ENCODE results near the gene TOPAZ1.
A peak's percentile ranks its signal among the peaks of the same experiment; 100 is the strongest.

Gene TOPAZ1

DNA sequence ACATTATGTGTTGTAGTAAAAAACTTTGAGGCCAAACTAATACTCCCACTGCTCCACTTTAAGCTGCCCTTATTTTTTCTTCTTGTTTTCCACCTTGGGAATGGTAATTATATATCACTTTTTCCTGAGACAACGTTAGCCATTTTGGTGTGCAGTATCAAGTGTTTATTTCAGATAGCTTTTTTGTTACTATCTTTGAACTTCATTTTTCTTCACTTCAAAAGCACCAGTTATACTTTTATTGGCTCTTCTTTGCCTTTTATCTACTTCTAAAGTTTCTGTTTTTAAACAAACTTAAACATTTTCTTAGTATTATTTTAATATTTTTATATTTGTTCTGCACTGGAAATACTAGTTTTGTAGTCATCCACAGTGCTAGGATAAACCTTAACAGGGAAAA lies 6.5 kb downstream of the TOPAZ1 start:
- no peak for DNase-seq

DNA sequence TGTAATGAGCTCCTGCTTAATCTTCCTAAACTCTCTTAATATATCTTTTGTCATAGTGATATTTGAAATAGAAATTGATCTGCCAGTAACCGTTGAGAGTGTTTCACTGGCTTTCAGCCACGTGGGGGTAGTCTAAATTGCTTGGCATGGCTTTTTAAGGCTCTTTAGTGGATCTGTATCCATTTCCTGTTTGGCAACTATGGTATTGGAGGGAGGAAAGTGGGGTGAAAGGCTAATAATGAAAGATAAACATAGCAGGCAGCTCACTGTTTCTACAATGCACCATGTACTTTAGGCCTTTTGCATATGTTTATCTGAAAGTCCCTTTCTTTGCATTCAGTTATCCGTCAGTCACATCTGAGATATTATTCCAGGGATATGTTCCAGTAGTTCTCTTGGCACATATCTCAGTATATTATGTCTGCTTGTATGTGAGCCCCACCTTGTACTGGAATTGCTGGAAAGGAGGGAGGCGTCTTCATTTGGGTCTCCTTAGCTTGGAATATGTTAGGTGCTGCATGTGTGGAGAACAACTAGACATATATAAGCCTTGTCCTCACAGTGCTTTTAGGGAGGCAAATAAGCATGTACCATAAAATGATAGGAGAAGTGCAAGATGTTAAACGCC lies 10.8 kb downstream of the TOPAZ1 start:
- DNase-seq: no peak

DNA sequence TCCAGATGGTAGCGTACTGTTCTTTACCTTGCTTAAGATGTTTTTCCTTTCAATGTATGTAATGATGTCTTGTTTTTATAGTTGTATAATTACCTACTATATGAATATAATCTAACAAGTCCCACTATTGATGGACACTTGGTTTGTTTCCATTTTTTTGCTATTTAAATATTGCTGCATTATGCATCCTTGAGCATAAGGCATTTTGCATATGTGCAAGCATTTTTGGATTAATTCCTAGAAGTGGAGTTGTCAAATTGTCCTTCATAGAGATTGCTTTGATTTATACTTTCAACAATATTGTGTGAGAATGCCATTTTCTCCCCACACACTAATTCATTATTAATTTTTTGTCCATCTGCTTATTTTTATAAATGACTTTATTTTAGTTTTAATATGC lies 17.7 kb downstream of the TOPAZ1 start:
- no peak for DNase-seq

DNA sequence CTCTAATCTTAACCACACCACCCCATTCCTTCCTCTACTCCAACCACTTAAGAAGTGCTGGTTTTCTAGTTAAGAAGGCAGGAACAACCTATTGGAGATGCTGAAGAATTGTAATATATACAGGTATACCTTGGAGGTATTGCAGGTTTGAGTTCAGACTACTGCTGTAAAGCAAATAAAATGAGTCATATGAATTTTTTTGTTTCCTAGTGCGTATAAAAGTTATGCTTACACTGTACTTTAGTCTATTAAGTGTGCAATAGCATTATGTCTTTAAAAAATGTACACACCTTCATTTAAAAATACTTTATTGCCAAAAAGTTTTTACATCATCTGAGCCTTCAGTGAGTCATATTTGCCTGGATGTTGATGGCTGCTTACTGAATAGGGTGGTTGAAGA lies 22.5 kb downstream of the TOPAZ1 start:
- no peak for DNase-seq

DNA sequence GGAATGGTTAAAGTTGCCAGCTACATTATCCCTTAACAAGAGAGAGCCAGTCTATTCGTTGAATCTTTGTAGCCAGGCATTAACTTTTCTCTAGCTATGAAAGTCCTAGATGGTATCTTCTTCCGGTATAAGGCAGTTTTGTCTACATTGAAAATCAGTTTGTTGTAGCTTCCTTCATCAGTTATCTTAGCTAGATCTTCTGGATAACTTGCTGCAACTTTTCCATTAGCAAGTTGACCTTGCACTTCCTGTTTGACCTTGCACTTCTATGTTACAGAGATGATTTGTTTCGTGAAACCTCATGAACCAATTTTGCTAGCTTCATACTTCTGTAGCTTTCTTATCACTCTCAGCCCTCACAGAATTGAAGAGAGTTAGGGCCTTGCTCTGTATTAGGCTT lies 24.1 kb downstream of the TOPAZ1 start:
- DNase-seq: no peak

DNA sequence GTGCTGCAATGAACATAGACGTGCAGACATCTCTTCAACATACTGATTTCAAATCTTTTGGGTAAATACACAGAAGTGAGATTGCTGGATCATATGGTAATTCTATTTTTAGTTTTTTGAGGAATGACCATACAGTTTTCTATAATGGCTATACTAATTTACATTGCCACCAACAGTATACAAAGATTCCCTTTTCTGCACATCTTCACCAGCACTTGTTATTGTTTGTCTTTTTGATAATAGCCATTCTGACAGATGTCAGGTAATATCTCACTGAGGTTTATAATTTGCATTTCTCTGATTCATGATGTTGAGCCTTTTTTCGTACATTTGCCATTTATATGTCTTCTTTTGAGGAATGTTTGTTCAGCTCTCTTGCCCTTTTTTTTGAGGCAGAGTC lies 30.5 kb downstream of the TOPAZ1 start:
- no peak for DNase-seq

DNA sequence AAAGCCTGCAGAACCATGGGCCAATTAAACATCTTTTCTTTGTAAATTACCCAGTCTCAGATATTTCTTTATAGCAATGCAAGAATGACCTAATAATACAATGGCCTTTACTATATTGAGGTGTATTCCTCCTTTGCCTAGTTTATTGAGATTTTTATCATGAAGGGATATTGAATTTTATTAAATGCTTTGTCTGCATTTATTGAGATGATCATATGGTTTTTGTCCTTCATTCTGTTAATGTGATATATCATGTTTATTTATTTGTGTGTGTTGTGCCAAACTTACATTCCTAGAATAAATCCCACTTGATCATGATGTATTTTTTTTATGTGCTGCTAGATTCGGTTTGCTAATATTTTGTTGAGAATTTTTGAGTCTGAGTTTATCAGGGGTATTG lies 36.2 kb downstream of the TOPAZ1 start:
- DNase-seq: no peak

DNA sequence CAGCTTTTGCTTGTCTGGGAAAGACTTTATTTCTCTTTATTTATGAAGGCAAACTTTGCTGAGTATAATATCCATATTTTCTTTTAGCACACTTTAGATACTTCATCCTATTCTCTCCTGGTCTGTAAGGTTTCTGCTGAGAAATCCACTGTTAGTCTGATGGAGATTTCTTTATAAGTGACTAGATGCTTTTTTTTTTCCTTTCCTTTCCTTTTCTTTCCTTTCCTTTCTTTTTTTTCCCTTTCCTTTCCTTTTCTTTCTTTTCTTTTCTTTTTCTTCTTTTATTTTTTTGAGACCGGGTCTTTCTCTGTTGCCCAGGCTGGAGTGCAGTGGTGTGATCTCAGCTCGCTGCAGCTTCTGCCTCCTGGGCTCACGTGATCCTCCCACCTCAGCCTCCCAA lies 38.4 kb downstream of the TOPAZ1 start:
- DNase-seq: no peak

DNA sequence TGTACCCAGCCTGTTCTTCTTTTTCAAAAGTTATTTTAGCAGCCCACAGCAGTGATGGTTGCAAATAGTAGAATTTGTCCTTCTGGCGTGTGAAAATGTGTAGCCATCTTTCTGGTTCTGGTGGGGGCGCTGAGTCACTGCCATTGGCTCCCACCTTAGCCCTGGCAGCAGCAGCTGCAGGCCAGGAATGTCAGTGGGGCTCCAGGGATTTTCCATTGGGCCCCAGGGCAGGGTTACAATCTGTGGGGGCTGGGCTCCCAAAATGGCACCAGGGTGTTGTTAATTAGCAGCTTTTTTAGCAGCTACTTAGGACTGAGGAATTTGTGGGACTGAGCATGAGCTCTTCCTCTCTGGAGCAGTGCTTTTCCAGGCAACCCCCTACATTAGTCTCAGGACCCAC lies 38.9 kb downstream of the TOPAZ1 start:
- no peak for DNase-seq

DNA sequence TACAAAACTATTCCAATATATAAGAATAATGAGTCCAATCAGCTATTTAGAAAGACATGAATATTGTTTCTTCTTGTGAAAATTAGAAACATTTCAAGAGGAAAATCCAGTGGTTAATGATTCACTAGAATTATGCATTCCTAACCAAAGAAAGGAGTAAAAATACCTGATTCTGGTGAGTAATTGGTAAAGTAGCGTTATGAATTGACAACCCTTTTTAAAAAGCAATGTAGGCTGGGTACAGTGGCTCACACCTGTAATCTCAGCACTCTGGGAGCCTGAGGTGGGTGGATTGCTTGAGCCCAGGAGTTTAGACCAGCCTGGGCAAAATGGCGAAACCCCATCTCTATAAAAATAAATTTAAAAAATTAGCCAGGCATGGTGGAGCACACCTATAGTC lies 43.3 kb downstream of the TOPAZ1 start:
- no peak for DNase-seq

DNA sequence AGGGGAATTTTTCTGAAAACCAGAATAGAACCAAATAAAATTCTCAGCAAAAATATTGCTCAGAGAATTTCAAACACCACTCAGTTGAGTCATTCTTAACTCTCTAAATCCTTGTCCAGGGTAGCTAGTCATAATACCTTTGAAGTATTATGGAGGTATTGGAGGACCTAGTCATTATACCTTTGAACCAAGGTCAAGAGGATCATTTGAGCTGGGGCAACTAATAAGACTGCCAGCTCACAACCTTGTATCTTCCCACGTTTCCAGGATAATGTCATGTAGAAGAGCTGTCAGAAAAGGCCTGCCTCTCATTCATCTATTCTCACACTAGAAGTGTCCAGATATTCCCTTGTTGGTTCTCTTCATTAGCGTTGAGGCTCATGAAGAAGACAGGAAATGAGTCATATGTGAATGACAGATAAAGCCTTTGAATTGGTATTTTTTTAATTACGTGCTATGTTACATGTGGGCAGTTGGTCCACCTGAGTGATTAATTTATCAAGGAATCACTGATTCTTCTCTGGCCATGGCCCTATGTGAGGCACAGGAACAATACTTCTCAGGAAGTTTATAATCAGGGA lies 48.3 kb downstream of the TOPAZ1 start:
- DNase-seq: no peak

DNA sequence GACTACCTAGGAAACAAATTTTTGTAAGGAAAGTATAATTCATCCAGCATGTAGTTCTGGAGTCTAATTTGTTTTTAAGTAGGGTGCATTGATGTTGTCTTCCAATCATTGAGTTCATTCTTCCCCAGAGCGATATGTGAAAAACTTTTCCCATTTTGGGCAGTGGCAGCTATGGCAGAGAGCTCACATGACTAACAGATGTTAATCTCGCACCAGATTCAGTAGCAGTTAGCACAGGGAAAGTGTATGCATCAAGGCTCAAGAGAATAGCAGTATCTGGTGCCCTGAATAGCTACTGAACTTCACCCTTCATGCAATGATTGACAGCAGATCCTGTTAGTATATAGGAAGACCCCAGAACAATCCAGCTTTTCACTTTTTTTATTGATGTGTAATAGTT lies 50.6 kb downstream of the TOPAZ1 start:
- DNase-seq: no peak

DNA sequence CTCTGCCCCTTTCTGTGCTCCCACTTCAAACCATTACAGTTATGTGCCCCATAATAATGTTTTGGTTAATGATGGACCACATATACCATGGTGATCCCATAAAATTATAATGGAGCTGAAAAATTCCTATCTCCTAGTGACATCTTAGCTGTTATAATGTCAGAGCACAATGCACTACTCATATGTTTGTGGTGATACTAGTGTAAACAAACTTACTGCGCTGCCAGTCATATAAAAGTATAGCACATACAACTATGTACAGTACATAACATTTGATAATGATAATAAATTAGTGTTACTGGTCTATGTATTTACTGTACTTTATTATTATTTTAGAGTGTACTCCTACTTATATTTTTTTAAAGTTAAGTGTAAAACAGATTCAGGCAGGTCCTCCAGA lies 51.3 kb downstream of the TOPAZ1 start:
- DNase-seq: no peak

DNA sequence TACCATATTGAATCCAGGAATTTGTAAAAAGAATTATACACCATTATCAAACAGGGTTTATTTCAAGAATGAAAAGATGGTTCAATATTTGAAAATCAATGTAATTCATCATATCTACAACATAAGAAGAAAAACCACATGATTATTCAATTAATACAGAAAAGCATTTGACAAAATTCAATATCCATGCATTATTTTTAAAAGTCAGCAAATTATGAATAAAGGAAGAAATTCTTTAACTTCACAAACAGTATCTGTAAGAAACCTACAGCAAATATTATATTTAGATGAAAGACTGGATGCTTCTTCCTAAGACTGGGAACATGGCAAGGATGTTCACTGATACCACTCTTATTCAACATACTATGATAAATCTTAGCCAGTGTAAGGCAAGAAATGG lies 55.6 kb downstream of the TOPAZ1 start:
- no peak for DNase-seq

DNA sequence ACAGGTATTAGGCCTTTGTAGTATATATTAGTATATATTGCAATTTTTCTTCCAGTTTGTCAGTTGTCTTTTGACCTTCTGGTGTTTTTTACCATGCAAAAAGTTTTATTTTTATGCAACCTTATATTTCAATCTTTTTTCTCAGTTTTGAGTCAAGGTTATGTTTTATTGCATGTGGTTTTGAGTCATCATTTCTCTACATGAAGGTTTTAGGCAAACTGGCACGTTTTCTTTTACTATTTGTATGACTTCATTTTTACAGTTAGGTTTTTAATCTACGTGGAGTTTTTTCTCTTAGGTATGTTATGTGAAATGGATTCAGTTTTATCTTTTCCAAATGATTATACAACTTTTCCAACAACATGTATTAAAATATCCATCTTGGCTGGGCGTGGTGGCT lies 60.1 kb downstream of the TOPAZ1 start:
- DNase-seq: no peak

DNA sequence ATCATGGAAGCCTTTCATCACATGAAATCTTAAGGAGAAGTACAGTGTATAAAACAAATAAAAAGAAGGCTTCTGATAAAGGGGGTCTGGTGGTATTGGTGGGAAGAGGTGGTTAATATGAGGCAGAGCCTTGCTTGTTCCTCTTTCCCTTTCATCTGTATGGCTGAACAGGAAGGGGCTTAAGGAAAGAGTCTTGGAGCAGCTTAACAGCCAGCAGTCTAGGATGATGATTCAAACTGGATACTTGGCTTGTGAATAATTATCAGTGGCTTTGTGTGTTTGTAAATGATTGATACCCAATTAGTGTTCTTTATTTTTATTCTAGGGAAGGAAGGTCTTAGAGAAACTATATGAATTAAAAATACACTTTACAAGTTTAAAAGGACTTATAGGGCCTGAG lies 67.8 kb downstream of the TOPAZ1 start:
- no peak for DNase-seq

DNA sequence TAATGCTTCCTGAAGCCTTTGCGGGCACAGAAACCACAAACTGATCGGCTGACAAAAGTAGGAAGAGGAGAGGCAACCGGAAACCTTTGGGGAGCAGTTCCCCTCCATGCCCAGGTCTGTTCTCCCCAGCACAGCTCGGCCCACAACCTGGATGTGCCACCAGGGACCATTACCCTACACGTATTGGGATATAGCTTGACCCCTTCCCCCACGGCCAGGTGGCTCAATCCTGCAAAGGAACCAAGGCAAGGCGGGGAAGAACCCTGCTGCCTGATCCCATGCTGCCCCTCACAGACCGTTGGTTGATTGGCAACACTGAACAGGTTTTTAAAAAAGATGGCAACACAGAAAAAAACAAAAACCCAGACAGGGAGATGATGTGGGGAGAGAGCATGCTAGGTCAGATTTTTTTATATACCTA lies 77.2 kb downstream of the TOPAZ1 start:
- DNase-seq: no peak

DNA sequence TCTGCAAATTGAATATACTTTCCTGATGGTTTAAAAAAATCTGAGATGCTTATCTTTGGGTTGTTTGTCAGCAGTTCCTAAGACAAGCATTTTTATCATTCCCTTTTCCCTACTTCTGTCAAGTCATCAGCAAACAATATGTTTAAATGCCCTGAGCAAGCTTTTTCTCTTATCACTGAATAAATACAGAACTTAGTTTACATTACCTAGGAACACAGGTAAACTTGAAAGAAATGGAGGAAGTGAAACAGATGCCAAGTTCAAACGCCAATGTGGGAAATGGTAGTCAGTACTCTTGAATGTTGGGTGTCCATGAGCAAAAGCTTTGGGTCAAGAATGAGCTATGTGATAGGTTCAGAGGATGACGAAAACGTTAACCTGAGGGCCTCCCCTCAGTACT lies 79.6 kb downstream of the TOPAZ1 start:
- no peak for DNase-seq

DNA sequence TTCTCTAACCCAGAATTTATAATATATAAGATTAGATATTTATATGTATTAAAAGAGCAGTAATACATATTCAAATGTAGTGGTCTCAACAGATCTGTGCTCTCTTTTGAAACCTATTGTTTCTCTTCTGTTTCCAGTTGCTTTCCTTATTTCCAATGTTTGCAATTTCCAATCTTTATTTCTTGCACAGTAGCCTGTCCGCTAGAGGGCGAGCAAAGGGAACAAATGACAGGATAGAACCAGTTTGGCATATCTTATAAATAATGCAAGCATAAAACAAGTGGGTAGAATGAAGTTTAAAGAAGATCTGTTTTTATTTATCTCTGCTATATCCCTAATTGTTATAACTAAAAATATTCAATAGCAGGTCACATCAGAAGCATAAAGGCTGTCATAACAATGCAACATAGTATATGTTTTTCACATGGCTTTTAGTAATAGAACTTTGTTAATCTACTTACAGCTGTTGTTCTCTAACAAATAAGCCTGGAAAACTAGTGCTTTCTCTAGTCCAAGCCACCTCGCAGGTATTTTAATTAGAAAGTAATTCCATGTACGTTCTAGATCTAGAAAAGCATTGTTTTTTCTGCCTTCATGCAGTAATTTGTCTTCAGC lies 81.8 kb downstream of the TOPAZ1 start:
- peak; percentile 43 to 50 for DNase-seq

DNA sequence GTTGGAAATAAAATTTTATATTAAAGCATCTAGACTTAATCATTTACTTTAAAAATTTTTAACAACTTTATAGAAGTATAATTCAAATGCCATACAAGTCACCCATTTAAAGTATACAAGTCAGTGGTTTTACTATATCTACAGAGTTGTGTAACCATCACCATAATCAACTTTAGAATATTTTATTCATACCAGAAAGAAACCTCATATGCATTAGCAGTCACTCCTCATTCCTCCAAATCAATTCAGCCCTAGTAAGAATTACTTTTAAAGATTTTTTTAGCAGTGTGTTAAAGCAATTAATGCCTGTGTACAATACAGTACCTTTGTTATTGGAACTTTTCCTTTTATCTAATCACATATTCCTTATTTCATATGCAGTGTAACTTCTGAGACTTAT lies 82.9 kb downstream of the TOPAZ1 start:
- no peak for DNase-seq

DNA sequence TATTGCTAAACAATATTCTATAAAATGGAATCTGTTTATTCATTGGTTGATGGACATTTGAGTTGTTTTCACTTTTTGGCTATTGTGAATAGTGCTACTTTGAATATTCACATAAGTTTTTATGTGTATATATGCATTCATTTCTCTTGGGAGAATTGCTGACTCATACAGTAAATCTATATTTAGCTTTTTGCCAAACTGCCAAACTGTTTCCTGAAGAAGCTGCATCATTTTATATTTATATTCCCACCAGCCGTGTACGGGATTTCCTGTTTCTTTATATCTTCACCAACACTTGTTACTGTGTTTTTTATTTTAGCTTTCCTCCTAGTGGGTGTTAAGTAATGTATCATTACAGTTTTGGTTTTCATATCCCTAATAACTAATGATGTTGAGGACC lies 84.3 kb downstream of the TOPAZ1 start:
- no peak for DNase-seq

DNA sequence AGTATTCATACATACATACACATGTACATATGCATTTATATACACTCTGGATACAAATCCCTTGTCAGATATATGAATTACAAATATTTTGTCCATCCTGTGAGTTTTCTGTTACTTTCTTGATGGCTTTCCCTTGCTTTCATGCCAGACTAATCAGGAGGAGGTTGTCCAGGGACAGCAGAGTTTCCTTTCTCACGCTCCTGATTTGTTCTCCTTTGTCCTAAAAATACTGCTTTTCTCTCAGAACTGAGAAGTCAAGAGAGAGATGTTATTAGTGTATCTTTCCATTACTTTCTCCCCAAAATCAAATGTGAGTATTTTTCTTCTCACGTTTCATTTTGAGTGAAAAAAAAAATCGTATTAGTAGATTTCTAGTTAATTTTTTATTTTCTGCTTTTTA lies 84.8 kb downstream of the TOPAZ1 start:
- no peak for DNase-seq

DNA sequence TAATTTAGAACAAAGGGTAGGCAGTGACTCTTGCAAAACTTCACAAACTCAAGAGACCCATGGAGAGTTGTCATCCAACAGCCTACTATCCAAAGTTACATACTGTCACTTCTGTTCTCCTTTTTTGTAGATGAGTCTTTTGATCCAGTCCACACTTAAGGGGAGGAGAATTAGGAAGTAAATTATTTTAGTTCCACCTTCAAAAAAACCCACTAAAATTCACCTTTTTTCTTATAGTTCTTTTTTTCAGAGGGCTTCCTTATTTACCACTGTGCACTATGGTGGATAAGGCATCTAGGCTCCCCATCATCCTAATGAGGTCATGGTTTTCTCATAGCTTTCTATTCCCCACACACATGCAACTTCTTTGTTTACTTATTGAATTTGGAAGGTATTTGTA lies 88.3 kb downstream of the TOPAZ1 start:
- no peak for DNase-seq

DNA sequence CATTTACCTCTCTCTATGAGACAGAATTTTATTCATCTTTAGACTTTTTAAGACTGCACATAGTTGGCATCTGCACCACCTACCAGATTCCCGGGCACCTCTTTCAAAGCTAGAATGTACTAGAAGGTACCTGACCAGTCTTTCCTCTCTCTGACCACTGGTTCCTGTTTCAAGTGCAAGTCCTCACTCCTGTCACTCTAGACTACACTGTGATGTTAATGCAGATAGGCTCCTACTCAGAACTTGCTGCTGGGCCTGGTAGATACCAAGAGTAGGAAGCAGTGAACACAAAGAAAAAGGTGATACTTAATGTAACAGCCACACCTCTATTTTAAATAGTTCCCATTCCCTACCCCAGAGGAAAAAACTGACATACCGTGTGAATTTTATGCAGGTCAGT lies 88.8 kb downstream of the TOPAZ1 start:
- DNase-seq: no peak

DNA sequence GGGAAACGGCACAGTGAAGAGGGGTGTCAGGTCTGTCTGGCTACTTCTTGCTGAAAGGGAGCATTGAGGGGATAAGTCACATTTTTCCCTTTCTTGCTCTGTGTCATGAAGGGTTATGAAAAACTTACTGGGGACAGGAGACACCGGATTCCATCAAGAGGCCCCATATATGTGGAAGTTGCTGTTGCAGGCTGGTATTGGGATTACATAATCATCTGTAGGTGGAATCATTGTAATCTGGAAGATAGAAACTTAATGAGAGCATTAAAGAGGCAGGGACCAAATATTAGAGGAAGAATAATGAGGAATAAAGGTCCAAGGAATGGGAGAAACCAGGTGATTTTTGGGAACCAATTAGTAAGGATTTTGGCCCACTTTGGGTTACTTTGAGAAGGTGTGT lies 92.6 kb downstream of the TOPAZ1 start:
- no peak for DNase-seq
